Measurements from ENCODE around the gene HOXC5. TPM values are rescaled to one million over a fixed set of nuclear protein-coding genes. Genes with fewer than 3 reads are reported as not detected.

HOXC5 gene
- polyA plus RNA-seq, 3 donors = 0.14 to 2.0 (median 0.18) TPM

DNA sequence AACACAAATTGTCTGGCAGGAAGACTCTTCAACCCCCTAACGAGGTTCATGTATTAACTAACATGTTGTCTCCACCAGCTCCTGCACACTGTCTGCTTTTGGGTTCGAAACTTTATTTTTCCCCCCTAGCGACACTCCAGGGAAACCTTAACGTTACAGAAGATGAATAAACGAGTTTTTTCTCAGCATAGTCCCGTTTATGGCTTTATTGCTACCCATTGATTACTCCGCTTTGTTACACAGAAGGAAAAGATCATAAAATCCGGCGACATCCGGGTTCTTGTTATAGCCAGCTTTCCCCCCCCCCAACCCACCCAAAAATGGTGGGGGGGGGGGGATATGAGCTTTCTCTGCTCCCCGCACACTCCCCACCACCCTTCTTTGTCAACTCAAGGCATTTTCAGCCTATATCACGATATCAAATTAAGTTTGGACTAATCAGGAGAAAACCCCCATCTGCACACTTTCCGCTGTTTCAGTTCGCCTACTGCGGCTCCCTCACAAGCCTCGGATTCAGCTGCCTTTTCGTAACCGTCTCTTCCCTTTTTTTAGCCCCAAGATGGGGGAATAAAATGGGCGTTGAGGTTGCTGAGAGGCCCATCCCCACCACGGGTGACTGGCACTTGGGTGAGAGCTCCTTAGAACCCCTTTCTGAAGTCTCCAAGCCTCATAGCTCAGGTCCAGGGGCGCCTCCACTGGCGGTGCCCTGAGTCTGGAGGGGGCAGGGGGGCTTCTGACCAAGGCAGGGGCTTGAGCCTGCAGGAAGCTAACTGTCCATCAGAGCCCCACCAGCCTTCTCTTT, 6.0 kb upstream of the HOXC5 start:
- WGBS, 3 donors = 18 to 31% (median 28%) methylated on average over 22 of the region's 22 CpGs
- no peak overlapping the region for H3K27ac ChIP-seq (ENCODE audit: low read depth, low read length)

DNA sequence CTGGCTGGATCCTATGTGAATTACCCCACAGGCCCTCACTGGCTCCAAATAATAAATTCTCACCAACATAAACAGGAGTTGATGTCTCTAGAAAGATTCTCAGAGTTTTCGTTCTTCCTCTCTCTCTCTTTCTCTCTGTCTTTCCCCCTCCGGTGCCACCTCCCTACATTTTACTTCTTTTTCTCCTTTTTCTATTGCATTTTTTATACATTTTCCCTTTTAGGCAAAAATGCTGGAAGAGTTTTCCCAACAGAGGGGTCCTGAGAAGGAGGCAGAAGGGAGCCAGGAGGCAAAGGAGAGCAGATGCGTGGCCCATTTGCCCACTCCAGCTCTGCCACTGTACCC, 5.4 kb upstream of the HOXC5 start:
- 37 to 61% (median 58%) methylated on average over 3 of the region's 3 CpGs for WGBS, 3 donors
- no peak overlapping the region for H3K27ac ChIP-seq (ENCODE audit: low read depth, low read length)

DNA sequence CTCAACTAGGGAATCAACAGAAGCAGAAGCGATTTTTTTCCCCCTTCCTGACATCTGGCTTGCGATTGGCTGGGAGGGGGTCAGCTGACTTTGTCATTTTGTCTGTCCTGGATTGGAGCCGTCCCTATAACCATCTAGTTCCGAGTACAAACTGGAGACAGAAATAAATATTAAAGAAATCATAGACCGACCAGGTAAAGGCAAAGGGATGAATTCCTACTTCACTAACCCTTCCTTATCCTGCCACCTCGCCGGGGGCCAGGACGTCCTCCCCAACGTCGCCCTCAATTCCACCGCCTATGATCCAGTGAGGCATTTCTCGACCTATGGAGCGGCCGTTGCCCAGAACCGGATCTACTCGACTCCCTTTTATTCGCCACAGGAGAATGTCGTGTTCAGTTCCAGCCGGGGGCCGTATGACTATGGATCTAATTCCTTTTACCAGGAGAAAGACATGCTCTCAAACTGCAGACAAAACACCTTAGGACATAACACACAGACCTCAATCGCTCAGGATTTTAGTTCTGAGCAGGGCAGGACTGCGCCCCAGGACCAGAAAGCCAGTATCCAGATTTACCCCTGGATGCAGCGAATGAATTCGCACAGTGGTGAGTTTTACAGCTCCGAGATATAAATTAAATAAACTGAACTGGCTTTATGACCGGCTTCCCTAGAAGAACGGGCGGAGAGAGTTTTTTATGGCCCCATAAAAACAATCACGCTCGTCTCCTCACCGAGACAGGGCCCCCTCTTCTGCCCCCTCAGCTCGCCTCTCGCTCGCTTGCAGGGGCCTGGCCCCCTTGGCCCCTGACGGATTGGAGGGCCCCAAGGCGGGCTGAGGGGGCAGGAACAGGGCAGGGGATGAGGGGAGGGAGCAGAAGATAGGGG, 4.3 kb upstream of the HOXC5 start, which contains the start of gene HOXC6:
HOXC6 (plus strand) TSS at position 127 of the 888 bp plus-strand sequence; CDS start at position 209, 82 bp downstream.
- H3K27ac ChIP-seq (ENCODE audit: low read depth, low read length) = no peak within 1 kb of the TSS
- whole genome bisulfite sequencing, 3 donors = 6 to 16% (median 16%) methylated on average over 36 of the region's 36 CpGs

DNA sequence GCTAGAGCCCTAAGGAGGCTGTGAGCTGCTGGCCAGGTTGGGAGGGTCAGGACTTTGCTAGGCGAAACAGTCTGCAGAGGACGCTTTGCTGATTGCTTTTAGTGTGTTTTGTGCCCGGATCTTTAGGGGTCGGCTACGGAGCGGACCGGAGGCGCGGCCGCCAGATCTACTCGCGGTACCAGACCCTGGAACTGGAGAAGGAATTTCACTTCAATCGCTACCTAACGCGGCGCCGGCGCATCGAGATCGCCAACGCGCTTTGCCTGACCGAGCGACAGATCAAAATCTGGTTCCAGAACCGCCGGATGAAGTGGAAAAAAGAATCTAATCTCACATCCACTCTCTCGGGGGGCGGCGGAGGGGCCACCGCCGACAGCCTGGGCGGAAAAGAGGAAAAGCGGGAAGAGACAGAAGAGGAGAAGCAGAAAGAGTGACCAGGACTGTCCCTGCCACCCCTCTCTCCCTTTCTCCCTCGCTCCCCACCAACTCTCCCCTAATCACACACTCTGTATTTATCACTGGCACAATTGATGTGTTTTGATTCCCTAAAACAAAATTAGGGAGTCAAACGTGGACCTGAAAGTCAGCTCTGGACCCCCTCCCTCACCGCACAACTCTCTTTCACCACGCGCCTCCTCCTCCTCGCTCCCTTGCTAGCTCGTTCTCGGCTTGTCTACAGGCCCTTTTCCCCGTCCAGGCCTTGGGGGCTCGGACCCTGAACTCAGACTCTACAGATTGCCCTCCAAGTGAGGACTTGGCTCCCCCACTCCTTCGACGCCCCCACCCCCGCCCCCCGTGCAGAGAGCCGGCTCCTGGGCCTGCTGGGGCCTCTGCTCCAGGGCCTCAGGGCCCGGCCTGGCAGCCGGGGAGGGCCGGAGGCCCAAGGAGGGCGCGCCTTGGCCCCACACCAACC, 3.1 kb upstream of the HOXC5 start:
- no peak overlapping the region for H3K27ac ChIP-seq (ENCODE audit: low read depth, low read length)
- 17 to 40% (median 35%) methylated on average over 53 of the region's 53 CpGs for WGBS, 3 donors

DNA sequence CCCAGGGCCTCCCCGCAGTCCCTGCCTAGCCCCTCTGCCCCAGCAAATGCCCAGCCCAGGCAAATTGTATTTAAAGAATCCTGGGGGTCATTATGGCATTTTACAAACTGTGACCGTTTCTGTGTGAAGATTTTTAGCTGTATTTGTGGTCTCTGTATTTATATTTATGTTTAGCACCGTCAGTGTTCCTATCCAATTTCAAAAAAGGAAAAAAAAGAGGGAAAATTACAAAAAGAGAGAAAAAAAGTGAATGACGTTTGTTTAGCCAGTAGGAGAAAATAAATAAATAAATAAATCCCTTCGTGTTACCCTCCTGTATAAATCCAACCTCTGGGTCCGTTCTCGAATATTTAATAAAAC, 2.4 kb upstream of the HOXC5 start:
- H3K27ac ChIP-seq (ENCODE audit: low read depth, low read length) = no peak overlapping the region
- WGBS, 3 donors = 42 to 47% (median 44%) methylated on average over 7 of the region's 7 CpGs

DNA sequence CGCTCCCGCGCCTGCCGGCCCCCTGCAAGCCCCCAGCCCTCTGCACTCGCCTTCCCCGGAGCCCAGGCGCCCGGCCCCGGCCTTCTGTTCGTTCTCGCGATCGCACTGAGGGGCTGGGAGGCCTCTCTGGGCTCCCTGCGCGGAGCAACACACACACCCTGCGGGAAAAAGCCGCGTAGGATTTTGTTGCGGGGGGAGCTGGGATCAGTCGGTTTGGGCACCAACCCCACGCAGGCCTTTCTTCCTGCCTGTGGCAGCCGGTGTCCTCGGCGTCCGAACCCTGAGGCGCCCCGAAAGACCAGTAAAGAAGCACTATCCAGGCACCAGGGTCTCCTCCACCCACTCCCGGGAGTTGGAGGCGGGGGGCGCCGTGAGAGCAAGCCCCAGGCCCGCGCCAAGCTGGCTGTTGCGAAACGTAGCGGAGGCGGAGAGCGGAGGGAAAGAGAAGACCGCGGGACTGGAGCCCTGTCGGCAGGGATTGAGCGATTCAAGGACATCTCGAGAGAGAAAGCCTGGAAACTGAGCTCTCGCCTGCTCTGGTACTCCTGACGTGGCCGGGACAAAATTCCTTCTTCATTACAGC, 1.9 kb upstream of the HOXC5 start:
- no peak overlapping the region for H3K27ac ChIP-seq (ENCODE audit: low read depth, low read length)
- WGBS, 3 donors = 8 to 18% (median 17%) methylated on average over 46 of the region's 46 CpGs

DNA sequence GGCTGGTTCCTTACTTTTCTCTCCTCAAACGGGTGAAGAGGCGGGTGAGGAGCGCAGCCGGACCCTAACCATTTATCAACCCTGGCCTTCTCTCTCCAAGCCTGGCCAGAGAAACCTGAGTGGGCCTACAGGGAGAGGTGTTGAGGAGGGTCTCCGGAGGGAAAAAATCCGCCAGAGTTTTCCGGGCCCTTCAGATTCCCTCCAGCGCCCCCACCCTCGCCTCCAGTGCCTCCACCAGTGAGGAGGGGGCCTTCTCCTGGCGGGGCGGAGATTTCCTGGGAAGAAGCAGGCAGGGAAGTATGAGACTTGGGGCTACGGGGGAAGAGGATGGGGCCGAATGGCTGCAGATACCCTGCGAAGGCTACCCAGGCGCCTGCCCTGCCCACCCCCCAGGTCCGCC, 1.4 kb upstream of the HOXC5 start:
- 22 to 50% (median 45%) methylated on average over 16 of the region's 16 CpGs for WGBS, 3 donors
- H3K27ac ChIP-seq (ENCODE audit: low read depth, low read length) = no peak overlapping the region

DNA sequence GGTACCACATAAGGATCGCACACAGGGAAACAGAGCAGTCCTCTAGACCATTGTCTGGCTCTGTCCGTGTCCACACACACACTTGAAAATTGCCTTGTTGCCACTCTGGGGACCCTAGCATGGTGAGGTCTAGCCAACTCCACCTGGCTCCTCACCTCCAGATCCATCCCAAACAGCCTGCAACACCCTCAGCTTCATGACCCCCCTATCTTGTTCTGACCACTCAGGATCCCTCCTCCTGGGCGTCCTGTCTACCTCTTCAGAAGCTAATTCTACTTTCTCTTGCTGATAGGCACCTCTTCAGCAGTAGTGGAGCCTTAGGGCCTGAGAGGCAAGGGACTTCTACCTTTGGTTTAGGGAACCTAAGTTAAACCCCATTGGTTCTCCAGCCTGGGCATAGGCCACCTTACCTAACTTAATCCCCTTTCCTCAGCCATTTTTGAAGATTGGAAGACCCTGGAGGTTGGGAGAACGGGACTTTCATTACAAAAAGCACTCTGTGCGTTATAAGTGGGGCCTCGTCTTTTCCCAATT, 697 bp upstream of the HOXC5 start:
- WGBS, 3 donors = 40 to 43% (median 42%) methylated on average over 6 of the region's 6 CpGs
- H3K27ac ChIP-seq (ENCODE audit: low read depth, low read length) = no peak overlapping the region

DNA sequence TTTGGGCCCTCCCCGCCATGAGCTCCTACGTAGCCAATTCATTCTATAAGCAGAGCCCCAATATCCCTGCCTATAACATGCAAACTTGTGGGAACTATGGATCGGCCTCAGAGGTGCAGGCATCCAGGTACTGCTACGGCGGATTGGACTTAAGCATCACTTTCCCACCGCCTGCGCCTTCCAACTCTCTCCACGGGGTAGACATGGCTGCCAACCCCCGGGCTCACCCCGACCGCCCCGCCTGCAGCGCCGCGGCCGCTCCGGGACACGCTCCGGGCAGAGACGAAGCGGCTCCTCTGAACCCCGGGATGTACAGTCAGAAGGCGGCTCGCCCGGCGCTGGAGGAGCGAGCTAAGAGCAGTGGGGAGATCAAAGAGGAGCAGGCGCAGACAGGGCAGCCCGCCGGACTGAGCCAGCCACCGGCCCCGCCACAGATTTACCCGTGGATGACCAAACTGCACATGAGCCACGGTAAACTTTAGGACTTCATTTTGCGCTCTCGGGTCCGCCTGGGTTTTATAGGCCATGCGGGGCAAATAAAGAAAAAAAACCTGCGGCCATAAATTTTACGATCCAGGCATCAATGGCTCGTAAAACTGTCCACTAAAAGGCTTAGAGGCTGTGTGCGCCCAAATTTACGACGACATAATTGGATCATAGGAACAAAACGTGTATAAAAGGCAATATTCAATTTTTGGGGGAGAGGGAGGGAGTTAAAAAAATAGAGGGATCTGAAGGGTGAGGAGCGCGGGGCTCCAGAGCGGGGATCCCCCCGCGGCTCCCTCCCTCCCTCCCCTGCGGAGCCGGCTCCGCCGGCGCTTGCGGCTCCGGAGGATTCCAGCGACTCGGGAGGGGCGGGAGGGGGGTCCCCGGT, 493 bp downstream of the HOXC5 start:
- WGBS, 3 donors = 1 to 2% (median 2%) methylated on average over 55 to 61 of the region's 61 CpGs

DNA sequence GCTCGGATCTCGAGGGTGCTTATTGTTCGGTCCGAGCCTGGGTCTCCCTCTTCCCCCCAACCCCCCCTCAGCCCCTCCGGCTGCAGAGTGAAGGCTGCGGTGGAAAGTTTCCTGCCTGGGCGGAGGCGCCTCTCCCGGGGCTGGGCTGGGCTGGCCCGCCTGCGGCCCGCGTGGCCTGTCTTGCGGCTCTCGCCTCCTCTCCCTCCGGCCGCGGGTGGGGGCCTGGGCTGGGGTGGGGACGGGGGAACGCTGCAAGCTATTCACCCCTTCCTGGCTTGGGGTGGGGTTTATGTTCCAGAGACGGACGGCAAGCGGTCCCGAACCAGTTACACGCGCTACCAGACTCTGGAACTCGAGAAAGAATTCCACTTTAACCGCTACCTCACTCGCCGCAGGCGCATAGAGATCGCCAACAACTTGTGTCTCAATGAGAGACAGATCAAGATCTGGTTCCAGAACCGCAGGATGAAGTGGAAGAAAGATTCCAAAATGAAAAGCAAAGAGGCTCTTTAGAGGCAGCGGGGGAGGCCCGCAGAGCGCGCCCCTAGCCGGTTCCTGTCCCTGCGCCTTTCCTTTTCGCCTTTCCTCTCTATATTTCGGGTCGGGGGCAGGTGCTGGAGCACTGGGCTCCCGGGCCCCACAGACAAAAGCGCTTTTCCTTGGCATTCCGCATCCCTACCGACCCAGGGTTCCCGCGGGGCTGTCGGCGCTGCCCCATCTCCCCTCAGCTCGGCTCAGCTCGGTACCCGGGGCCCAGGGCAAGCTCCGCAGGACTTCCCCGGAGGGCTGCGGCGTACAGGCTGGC, 1.3 kb downstream of the HOXC5 start:
- WGBS, 3 donors = 9 to 27% (median 14%) methylated on average over 45 to 57 of the region's 57 CpGs
- H3K27ac ChIP-seq (ENCODE audit: low read depth, low read length) = no peak overlapping the region

More for the DNA sequence above, 493 bp downstream of the HOXC5 start:
- H3K27ac ChIP-seq (ENCODE audit: low read depth, low read length) = no peak overlapping the region

DNA sequence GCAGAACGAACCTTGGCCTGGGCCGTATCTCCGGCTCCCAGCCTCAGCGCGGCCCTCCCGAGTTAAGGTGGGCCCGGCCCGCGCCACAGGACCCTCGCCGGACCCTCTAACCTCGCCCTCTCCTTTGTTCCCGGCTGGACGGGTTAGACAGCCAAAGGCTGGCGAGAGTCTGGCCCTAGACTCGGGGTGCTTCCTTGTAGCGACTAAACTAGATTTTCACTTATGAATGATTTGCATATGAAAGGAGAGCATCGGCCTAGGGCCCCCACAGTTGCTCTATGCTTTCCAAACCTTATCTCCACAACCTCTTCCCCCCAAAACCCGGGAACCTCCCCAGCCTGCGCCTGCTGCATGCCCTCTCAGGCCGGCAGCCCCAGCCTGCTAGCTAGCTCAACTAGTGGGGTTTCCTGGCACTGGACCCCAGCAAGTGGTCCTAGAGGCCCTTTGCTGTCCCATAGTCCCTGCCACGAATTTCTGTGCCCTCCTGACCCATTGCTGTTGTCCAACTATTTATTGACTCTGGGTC, 2.0 kb downstream of the HOXC5 start:
- H3K27ac ChIP-seq (ENCODE audit: low read depth, low read length) = no peak overlapping the region
- WGBS, 3 donors = 39 to 59% (median 44%) methylated on average over 21 to 22 of the region's 22 CpGs

DNA sequence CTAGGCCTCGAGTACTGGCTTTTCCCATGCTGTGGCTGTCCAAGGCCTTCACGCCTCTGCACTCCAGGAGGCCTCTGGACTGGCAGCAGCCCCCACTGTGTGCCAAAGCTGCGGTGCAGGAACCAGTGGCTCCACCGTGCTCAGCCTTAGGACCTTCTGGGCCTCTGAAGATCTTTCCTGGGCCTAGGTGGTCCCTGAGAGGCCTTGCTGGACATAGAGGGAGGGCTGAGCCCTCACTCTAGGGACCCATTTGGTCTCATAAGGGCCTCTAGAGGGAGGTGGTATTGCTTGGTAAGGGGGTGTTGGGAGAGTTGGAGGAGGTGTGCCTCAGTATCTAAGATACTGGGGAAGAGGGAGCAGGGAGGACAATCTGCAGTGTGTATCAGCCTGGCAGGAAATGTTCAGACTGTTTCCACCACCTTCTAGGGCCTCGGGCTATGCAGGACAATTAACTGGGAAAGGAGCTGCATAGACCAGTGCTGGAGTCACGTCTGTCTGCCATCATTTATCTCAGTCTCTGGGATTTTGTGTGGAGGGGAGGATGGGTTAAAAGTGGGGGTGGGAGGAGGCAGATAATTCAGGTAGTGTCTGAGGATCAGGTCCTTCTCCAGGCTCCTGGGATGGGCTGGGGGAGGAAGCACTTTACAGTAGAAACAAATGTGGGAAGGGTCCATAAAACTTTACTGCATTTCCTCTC, 2.9 kb downstream of the HOXC5 start:
- H3K27ac ChIP-seq (ENCODE audit: low read depth, low read length) = no peak overlapping the region
- 71 to 77% (median 76%) methylated on average over 6 of the region's 6 CpGs for WGBS, 3 donors

DNA sequence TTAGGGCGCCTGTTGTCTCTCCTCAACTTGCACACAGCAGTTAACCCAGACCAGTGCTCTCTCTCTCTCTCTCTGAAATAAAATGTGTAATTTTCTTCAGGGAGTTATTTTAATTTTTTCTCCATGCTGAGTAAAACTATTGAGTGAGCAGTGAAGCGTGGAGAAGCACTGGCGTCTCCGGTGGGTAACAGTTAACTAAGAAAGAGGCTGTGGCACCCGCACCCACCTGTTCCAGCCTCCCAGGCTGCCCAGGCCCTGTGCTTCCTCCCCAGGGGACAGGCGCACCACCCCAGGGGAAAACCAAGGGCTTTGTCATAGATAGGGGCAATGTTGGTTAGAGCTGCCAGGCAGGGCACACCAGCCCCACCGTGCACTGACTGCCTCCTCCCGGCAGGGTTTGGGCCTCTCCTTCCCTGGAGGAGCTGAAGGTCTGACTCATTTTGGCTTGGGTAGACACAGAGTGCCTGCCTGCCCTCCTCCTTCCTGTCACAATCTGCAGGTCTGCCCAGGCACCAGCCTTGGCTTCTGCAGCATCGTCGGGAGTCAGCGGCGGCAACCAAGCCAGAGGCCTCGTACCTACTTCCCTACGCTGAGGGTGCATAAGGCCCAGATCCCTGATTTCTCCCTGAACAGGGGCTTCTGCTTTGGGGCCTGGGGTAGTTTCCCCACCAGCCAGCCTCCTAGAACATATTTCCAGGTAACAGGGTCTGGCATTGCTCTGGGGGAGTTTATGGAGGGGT, 3.9 kb downstream of the HOXC5 start:
- 56 to 70% (median 64%) methylated on average over 14 of the region's 14 CpGs for WGBS, 3 donors

DNA sequence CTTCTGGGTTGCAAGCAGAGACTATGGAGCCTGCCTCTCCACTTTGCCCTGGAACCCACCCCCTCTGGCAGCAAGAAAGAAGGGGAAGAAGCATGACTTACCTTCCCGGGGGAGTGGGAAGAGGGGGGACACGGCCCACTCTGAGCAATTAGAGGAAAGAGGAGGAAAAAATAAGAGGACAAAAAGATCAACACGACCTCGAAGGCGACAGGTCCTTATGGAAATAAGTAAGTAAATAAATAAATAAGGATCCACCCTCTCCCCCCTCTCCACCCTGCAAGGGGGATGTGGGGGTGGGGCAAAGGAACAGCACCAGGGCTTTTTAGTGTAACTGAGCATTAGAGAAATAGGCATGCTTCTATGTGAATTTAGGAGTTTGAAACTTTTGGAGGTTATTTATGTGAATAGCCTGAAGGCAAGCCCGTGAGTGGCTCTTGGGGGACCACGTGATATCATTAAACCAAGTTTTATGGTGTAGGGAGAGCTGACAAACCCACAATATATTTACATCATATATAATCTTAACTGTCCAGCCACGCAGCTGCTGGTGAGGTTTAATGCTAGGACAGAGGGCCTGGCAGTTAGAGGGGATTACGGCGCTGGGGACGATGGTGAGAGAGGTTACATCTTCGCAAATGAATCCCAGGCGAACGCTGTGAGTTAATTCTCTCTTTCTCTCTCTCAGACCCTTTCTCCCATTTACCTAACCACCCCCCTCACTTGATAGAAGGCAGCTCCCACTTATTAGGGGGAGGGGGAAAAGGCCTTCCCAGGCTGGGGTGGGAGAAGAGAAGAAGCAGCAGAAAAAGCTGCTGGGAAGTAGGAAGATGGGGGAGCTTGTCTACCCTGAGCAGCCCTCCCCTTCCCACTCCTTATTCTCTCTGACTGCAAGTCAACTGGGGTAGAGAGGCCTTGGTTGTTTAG, 4.8 kb downstream of the HOXC5 start:
- no peak overlapping the region for H3K27ac ChIP-seq (ENCODE audit: low read depth, low read length)
- 47 to 58% (median 54%) methylated on average over 14 of the region's 14 CpGs for WGBS, 3 donors

More for the DNA sequence above, 3.9 kb downstream of the HOXC5 start:
- no peak overlapping the region for H3K27ac ChIP-seq (ENCODE audit: low read depth, low read length)
